Measurements from ENCODE around the gene SHC2.
"Not testable (repeated sequence)": the region's sequence is repeated elsewhere in the genome, so short reads cannot be mapped to it uniquely, and the experiment has no call there.

The SHC2 gene

GRCh38 chr19:493391-494170, 32.7 kb upstream of the SHC2 start:
- no peak for DNase-seq (ENCODE audit: low read depth, low spot score)

GRCh38 chr19:492091-492531, 31.3 kb upstream of the SHC2 start:
- DNase-seq (ENCODE audit: low read depth, low spot score), result no peak

GRCh38 chr19:491146-491741, 30.4 kb upstream of the SHC2 start:
- no peak for DNase-seq (ENCODE audit: low read depth, low spot score)

GRCh38 chr19:489418-490196, 28.8 kb upstream of the SHC2 start:
- no peak for DNase-seq (ENCODE audit: low read depth, low spot score)

GRCh38 chr19:488505-489417, 27.9 kb upstream of the SHC2 start:
- DNase-seq (ENCODE audit: low read depth, low spot score), result peak; percentile 82

GRCh38 chr19:485583-486236, 24.9 kb upstream of the SHC2 start:
- DNase-seq (ENCODE audit: low read depth, low spot score), result no peak

- DNase-seq (ENCODE audit: low read depth, low spot score), result no peak
Measured at GRCh38 chr19:485077-485476, 24.2 kb upstream of the SHC2 start.

- no peak for DNase-seq (ENCODE audit: low read depth, low spot score)
Measured at GRCh38 chr19:484494-484893, 23.7 kb upstream of the SHC2 start.

- DNase-seq (ENCODE audit: low read depth, low spot score), result no peak
Measured at GRCh38 chr19:483332-484072, 22.7 kb upstream of the SHC2 start.

- no peak for DNase-seq (ENCODE audit: low read depth, low spot score)
Measured at GRCh38 chr19:482186-483041, 21.6 kb upstream of the SHC2 start.

- DNase-seq (ENCODE audit: low read depth, low spot score), result not testable (repeated sequence)
Measured at GRCh38 chr19:481100-481499, 20.3 kb upstream of the SHC2 start.

GRCh38 chr19:480016-480855, 19.4 kb upstream of the SHC2 start:
- DNase-seq (ENCODE audit: low read depth, low spot score), result no peak

GRCh38 chr19:478976-479375, 18.1 kb upstream of the SHC2 start:
- DNase-seq (ENCODE audit: low read depth, low spot score), result no peak

GRCh38 chr19:478236-478903, 17.5 kb upstream of the SHC2 start:
- DNase-seq (ENCODE audit: low read depth, low spot score), result no peak

- no peak for DNase-seq (ENCODE audit: low read depth, low spot score)
Measured at GRCh38 chr19:475360-475759, 14.5 kb upstream of the SHC2 start.

GRCh38 chr19:474126-475078, 13.6 kb upstream of the SHC2 start:
- no peak for DNase-seq (ENCODE audit: low read depth, low spot score)

All from activated naive CD8-positive, alpha-beta T cell treated with anti-CD3 and anti-CD28 coated beads, Interleukin-2, amount 50 U/mL, for 16 hours (primary cell).